HG03139 (cell line): ENCODE results near the gene TFEB.

ENCODE experiments used
- ATAC-seq: cut with Tn5 transposase; IDR thresholded peaks from one replicate; pipeline ENCODE4 v1.9.1; 2021; ENCODE audit not compliant: unreplicated experiment

The TFEB gene

GRCh38 chr6:41677124-41677921, 58.1 kb downstream of the TFEB start:
- ATAC-seq, result no peak

GRCh38 chr6:41676431-41676830, 59.0 kb downstream of the TFEB start:
- ATAC-seq, result no peak

GRCh38 chr6:41675992-41676391, 59.4 kb downstream of the TFEB start:
- no peak for ATAC-seq

- no peak for ATAC-seq
These were observed 60.1 kb downstream of the TFEB start for GRCh38 chr6:41675176-41675775.

- ATAC-seq, result no peak
These were observed 61.0 kb downstream of the TFEB start for GRCh38 chr6:41674231-41675000.

- ATAC-seq, result no peak
These were observed 61.8 kb downstream of the TFEB start for GRCh38 chr6:41673704-41674000.

- no peak for ATAC-seq
These were observed 62.3 kb downstream of the TFEB start for GRCh38 chr6:41672816-41673703.

GRCh38 chr6:41672016-41672415, 63.4 kb downstream of the TFEB start:
- no peak for ATAC-seq

- ATAC-seq, result no peak
These were observed 64.0 kb downstream of the TFEB start for GRCh38 chr6:41671376-41671775.

- ATAC-seq, result no peak
These were observed 64.6 kb downstream of the TFEB start for GRCh38 chr6:41670703-41671360.

GRCh38 chr6:41668968-41669367, 66.4 kb downstream of the TFEB start:
- ATAC-seq, result no peak

- ATAC-seq, result no peak
These were observed 68.2 kb downstream of the TFEB start for GRCh38 chr6:41667195-41667594.

GRCh38 chr6:41664271-41664670, 71.1 kb downstream of the TFEB start:
- no peak for ATAC-seq

- ATAC-seq, result no peak
These were observed 71.8 kb downstream of the TFEB start for GRCh38 chr6:41663568-41663967.

- ATAC-seq, result no peak
These were observed 75.5 kb downstream of the TFEB start for GRCh38 chr6:41659935-41660334.

- no peak for ATAC-seq
These were observed 76.8 kb downstream of the TFEB start for GRCh38 chr6:41658636-41659035.

GRCh38 chr6:41657131-41658094, 78.0 kb downstream of the TFEB start:
- no peak for ATAC-seq

GRCh38 chr6:41656002-41656691, 79.3 kb downstream of the TFEB start:
- no peak for ATAC-seq

- no peak for ATAC-seq
These were observed 79.8 kb downstream of the TFEB start for GRCh38 chr6:41655646-41656001.
